ENCODE measurements around the gene C9orf72.
"Not testable (repeated sequence)": the region's sequence is repeated elsewhere in the genome, so short reads cannot be mapped to it uniquely, and the experiment has no call there.

Gene C9orf72, protein sequence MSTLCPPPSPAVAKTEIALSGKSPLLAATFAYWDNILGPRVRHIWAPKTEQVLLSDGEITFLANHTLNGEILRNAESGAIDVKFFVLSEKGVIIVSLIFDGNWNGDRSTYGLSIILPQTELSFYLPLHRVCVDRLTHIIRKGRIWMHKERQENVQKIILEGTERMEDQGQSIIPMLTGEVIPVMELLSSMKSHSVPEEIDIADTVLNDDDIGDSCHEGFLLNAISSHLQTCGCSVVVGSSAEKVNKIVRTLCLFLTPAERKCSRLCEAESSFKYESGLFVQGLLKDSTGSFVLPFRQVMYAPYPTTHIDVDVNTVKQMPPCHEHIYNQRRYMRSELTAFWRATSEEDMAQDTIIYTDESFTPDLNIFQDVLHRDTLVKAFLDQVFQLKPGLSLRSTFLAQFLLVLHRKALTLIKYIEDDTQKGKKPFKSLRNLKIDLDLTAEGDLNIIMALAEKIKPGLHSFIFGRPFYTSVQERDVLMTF

DNA sequence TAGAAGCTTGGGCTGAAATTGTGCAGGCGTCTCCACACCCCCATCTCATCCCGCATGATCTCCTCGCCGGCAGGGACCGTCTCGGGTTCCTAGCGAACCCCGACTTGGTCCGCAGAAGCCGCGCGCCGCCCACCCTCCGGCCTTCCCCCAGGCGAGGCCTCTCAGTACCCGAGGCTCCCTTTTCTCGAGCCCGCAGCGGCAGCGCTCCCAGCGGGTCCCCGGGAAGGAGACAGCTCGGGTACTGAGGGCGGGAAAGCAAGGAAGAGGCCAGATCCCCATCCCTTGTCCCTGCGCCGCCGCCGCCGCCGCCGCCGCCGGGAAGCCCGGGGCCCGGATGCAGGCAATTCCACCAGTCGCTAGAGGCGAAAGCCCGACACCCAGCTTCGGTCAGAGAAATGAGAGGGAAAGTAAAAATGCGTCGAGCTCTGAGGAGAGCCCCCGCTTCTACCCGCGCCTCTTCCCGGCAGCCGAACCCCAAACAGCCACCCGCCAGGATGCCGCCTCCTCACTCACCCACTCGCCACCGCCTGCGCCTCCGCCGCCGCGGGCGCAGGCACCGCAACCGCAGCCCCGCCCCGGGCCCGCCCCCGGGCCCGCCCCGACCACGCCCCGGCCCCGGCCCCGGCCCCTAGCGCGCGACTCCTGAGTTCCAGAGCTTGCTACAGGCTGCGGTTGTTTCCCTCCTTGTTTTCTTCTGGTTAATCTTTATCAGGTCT is at the start of gene C9orf72:
TSS of gene C9orf72 (minus strand) at position 564 of the 716 bp plus-strand sequence. CDS start 6,361 bp downstream, outside the sequence.
- H3K4me3 ChIP-seq (replicated peaks in 1 of 2; ENCODE audit: low read depth in 2 of 2, low read length in 2 of 2) = peak within 1 kb of the TSS; percentile 69 to 70
- DNase-seq (ENCODE audit: low read depth in 2 of 2) = no peak
- TF ChIP-seq, protein P1, sequence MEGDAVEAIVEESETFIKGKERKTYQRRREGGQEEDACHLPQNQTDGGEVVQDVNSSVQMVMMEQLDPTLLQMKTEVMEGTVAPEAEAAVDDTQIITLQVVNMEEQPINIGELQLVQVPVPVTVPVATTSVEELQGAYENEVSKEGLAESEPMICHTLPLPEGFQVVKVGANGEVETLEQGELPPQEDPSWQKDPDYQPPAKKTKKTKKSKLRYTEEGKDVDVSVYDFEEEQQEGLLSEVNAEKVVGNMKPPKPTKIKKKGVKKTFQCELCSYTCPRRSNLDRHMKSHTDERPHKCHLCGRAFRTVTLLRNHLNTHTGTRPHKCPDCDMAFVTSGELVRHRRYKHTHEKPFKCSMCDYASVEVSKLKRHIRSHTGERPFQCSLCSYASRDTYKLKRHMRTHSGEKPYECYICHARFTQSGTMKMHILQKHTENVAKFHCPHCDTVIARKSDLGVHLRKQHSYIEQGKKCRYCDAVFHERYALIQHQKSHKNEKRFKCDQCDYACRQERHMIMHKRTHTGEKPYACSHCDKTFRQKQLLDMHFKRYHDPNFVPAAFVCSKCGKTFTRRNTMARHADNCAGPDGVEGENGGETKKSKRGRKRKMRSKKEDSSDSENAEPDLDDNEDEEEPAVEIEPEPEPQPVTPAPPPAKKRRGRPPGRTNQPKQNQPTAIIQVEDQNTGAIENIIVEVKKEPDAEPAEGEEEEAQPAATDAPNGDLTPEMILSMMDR (IDR thresholded peaks at IDR 0.05; ENCODE audit: low read depth, low read length) = no peak

DNA sequence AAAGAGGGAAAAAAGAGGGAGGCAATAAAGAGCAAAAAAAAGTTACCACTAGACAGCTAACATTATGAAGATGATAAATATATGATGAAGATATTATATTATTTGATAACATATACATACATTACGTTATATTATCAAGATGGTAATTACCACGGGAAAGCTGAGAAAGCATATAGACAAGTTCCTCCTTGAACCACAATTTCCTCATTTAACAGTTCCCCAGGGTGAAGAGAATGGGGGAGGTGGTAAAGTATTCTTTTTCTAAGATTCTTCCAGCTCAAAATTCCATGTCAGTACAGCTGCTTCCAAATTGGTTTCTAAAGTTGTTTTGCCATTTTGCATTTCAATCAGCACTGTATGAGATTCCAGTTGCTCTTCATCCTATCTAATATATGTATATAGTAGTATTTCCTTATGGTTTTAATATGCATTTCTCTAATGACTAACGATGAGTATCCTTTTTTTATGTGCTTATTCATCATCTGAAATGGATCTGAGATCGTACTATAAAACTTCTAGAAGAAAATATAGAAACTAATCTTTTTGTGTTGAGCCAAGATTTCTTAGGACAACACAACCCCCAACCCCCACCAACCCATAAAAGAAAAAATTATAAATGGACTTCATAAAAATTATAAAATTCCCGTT is 49.5 kb upstream of the C9orf72 start:
- DNase-seq (ENCODE audit: low read depth in 2 of 2) = no peak
- no peak overlapping the region for H3K4me3 ChIP-seq (replicated peaks in 1 of 2; ENCODE audit: low read depth in 2 of 2, low read length in 2 of 2)
- TF ChIP-seq, protein P1 (IDR thresholded peaks at IDR 0.05; ENCODE audit: low read depth, low read length) = no peak

DNA sequence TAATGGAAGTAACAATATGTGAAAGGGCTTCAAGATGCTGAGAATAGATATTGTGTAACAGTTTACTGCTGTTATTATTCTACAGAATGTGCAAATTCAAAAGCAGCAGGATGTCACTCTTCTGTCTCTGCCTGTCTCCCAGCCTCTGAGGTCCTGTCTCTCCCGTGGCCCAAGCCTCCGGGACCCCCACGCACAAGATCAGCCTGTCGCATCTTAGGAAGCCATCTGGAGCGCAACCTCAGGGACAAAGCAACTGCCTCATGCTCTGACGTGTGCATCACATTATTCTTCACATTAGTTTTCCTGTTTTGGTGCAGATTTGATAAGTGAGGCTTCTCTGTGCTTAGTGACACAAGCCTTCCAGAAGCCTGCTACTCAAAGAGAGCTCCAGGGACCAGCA is 46.5 kb upstream of the C9orf72 start:
- TF ChIP-seq, protein P1 (IDR thresholded peaks at IDR 0.05; ENCODE audit: low read depth, low read length) = no peak
- no peak for DNase-seq (ENCODE audit: low read depth in 2 of 2)
- H3K4me3 ChIP-seq (replicated peaks in 1 of 2; ENCODE audit: low read depth in 2 of 2, low read length in 2 of 2) = no peak overlapping the region

DNA sequence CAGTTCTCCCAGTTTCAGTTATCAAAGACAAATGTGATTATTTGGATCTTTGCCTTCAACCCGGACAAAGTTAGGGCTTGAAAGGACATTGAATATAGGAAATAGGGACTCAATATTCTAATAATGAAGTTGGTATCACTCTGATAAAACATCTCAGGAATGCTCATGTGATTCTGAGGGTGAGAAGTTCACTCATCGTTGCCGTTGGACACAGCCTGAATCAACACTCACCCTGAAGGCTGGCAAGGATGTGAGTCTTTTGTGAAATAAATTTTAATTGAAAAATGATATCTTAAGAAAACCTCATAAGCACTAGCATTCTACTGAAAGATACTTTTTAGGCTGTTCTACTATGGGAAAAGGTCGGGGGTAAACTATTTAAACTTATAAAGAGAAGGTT is 44.8 kb upstream of the C9orf72 start:
- TF ChIP-seq, protein P1 (IDR thresholded peaks at IDR 0.05; ENCODE audit: low read depth, low read length) = no peak
- no peak for DNase-seq (ENCODE audit: low read depth in 2 of 2)
- H3K4me3 ChIP-seq (replicated peaks in 1 of 2; ENCODE audit: low read depth in 2 of 2, low read length in 2 of 2) = no peak overlapping the region

DNA sequence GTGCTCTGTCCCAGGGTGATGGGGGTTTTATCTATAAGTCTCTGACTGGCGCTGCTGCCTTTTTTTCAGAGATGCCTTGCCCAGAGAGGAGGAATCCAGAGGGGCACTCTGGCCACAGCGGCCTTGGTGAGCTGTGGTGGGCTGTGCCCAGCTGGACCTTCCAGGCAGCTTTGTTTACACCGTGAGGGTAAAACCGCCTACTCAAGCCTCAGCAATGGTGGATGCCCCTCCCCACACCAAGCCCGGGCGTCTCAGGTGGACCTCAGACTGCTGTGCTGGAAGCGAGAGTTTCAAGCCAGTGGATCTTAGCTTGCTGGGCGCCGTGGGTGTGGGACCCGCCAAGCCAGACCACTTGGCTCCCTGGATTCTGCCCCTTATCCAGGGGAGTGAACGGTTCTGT is 41.3 kb upstream of the C9orf72 start:
- H3K4me3 ChIP-seq (replicated peaks in 1 of 2; ENCODE audit: low read depth in 2 of 2, low read length in 2 of 2) = no peak overlapping the region
- TF ChIP-seq, protein P1 (IDR thresholded peaks at IDR 0.05; ENCODE audit: low read depth, low read length) = no peak
- DNase-seq (ENCODE audit: low read depth in 2 of 2) = no peak

DNA sequence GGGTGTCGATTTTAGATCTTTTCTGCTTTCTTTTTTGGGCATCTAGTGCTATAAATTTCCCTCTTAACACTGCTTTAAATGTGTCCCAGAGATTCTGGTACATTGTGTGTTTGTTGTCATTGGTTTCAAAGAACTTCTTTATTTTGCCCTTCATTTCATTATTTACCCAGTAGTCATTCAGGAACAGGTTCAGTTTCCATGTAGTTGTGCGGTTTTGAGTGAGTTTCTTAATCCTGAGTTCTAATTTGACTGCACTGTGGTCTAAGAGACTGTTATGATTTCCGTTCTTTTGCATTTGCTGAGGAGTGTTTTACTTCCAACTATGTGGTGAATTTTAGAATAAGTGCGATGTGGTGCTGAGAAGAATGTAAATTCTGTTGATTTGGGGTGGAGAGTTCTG is 38.8 kb upstream of the C9orf72 start:
- DNase-seq (ENCODE audit: low read depth in 2 of 2); H3K4me3 ChIP-seq (replicated peaks in 1 of 2; ENCODE audit: low read depth in 2 of 2, low read length in 2 of 2): not testable (repeated sequence)

DNA sequence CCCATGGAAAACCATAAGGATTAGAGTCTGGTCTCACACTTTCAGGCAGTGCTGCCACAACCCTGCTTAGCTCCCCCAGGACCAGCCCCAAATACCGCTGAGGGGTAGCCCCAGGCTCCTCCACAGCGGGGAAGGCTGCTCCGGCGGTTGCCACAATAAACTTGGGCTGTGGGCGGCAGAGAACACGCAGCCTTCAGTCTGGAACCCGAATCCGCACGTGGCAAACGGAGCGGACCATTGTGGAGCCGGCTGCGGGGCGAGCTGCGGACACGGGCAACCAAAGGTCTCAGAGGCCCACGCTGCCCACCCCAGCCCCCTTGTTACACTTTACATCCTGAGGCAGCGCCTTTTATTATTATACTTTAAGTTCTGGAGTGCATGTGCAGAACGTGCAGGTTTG is 37.3 kb upstream of the C9orf72 start:
- no peak overlapping the region for H3K4me3 ChIP-seq (replicated peaks in 1 of 2; ENCODE audit: low read depth in 2 of 2, low read length in 2 of 2)
- no peak for DNase-seq (ENCODE audit: low read depth in 2 of 2)
- TF ChIP-seq, protein P1 (IDR thresholded peaks at IDR 0.05; ENCODE audit: low read depth, low read length) = no peak

Measured in cardiac fibroblast (primary cell).